EH (cell line): ENCODE data around the gene FUT2.
"Not testable (repeated sequence)": the region's sequence is repeated elsewhere in the genome, so short reads cannot be mapped to it uniquely, and the experiment has no call there.

ENCODE experiments used
- DNase-seq: peaks from one replicate; pipeline ENCODE4 v3.0.0-alpha.2; 2015; ENCODE audit warnings: low read depth

Gene FUT2

DNA sequence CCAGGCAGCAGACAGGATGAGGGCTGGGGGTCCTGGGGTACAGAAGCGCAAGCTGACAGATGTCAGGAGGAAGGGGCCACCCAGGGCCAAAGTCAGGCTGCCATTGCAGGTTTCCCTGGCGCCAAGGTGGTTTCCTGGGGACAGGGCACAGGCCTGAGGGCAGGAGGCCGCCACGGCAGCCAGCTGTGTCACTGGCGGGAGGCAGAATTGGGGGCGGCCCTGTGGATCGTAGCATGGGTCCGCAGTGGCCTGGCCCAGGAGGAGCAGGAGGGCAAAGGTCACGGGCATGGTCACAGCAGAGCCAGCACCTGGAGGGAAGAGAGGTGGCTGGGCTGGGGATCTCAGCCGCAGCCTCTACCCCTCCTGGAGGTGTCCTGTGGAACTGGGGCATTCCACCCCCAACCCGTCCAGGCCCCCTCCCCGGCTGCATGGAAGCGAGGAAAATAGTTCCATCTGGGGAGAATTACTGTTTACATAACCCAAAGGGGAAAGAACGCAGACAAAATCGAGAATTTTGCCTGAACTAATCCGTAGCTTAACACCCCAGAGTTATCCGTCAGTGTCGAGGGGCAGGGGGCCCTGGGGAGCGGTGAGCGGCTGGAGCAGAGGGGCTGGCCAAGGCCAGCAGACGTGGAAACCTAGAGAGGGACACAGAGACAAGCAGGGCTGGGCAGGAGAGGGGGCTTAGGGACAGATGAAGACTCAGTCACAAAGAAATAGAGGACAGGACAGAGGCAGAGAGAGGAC lies 24.9 kb upstream of the FUT2 start:
- no peak for DNase-seq

DNA sequence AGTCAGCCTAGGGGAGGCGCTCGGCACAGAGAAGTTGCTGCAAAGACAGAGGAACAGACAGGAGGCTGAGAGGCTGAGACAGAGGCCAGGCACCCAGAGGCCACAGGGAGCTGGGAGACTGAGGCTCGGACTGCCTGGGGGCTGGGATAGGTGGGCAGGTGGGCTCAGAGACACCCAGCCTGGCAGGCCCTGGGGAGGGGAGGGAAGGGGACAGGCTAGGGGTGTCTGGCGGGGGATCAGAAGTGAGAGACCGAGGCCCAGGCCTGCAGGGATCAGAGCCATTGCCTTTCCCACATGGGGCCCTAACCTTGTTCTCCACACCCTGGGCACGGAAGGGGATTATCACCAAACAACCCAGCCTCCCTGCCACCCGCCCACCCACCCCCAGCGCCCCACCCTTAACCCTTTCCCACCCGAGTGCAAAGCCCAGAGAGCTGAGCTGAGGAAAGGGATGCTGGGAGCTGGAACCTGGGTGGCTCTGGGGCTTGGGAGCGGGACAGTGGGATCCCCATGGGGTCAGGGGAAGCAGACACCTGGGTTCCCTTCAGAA lies 24.2 kb upstream of the FUT2 start:
- no peak for DNase-seq

DNA sequence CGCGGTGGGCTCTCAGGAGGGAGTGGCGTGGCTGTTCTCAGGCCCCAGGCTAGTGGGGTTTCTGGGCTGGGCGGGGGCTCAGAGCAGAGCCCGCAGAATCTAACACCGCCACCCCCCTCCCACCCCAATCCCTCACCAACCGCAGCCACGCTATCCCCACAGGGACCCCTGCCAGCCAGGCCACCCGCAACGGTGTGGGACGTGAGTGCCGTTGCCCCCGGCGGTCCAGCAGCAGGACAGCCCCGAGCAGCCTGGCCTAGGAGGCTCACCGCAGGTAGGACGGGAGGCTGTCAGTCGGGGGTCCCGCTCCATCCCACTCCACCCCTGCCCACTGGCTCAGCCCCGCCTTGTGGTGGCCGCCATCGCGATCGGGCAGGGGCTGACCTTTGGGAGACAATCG lies 22.8 kb upstream of the FUT2 start, which contains the start of gene NTN5:
Gene NTN5, minus strand, starts transcription at position 24 of the 400 bp plus-strand sequence. CDS start 2,031 bp downstream, outside the sequence.
- no peak for DNase-seq

DNA sequence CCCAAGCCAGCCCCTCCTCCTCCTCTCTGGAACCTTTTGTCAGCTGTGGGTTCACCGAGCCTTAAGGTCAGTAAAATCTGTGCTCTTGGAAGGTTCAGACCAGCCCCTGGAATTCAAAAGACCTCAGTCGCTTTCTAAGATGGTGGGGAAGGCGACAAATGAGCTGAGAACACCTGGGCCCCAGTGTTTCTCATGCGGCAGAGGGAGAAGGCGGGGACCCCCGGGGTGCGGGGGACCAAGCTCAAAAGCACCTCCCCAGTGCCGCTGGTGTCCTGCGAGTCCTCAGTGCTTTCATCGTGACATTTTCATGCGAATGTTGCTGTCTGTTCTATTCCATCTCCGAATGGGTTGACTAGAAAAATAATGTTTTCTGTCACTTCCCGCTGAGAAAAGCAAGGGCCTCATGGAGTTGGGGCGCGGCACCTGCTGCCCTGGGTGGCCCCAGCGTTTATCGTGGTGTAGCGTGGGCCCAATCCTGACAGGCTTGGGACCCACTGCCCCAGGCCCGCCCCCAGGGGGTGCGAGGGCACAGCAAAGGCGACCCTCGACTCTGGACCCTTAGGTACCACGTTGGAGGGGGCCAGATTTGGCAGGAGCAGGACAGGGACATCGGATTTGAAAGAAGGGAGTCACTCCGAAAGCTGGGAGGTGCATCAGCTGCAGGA lies 22.2 kb upstream of the FUT2 start:
- no peak for DNase-seq

DNA sequence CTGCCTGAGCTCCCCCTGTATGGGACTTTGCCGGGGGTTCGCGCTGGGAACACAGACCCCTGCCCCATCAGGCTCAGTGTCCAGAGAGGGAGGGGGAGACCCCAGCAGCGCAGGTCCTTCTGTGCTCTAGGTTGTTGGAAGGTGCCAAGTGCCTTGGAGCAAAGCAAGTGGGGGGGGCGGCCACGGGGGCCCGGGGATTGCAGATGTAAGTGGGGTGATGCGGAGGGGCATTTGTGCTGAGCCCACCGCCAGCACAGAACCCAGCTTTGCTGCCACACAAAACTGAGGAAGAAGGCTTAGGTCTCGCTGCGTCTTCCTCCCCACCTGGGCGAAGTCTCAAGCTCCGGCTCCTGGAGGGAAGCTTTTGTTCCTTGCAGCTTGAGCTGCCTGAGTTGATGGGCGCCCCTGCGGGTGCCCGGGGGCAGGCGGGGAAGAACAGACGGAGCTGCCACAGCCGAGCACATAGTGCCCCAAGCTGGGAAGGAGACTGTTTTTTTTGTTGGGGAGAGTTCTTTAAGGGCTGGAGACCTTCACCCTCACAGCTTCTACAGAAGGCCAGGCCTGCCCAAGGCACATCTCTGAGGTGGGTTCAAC lies 21.5 kb upstream of the FUT2 start:
- DNase-seq = no peak

DNA sequence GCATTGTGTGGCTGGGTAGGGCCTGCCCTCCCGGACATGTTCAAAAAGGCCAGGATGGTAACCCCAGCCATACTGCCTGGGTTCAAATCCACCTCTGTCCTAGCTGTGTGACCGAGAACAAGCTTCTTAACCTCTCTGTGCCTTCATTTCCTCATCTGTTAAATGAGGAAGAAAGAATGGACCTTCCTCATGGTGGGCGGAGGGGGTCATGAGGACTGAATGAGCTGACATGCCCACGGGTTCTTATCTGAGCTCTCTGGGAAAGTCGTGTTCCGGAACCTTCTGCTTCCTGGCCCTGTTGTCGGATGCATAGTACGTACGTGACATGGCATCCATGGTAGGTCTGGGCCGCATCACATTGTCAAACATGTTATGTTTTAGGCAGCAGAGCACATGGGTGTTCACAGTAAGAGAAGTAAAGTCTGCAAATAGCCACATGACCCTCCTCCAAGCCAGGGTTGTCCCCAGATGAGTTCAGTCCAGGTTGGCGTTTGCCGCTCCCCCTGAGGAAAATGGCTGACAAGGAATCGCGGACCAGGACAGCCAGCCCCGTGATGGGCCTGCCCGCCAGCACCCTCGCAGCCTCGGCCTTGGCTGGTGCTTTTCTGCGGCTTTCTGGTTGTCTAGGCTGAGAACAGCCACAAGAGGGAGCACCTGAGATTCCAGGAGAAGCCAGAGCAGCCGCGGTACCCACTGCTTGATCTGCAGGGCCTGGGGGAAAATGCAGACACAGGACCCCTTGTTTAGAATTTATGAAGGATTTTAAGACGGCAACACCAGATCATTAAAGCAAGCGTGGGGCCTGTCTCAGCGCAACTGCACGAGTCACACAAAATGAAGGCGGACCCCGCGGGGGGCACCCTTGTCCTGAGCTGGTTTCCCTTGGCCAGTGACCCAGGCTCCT lies 20.6 kb upstream of the FUT2 start:
- DNase-seq = peak; percentile 85

DNA sequence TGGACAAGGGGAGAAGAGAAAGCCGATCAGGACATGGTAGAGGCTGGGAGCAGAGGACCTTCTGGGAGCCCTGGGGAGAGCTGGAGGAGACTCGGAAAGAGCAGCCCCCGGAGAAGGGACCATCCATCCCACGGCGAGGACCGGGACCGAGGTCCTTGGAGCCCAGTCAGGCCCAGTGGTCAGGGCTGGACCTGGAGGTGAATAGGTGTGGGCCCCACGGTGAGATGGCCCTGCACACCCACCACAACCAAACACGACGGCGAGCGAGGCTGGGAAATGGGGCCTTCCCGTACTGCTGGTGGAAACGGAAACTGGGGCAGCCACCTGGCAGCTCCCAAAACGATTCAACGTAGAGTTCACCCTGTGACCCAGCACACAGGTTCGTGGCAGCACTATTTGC lies 19.3 kb upstream of the FUT2 start:
- no peak for DNase-seq

DNA sequence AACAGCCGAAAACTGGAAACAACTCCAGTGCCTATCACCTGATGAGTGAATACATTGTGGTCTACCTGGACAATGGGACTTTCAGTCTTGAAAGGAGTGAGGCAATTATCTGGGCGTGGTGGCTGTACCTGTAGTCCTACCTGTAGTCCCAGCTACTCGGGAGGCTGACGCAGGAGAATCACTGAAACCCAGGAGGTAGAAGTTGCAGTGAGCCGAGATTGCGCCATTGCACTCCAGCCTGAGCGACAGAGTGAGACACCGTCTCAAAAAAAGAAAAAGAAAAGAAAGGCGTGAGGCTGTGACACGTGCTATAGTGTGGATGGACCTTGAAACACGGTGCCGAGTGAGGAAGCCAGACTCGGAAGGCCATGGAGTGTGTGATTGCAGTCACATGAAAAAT lies 18.9 kb upstream of the FUT2 start:
- no peak for DNase-seq

DNA sequence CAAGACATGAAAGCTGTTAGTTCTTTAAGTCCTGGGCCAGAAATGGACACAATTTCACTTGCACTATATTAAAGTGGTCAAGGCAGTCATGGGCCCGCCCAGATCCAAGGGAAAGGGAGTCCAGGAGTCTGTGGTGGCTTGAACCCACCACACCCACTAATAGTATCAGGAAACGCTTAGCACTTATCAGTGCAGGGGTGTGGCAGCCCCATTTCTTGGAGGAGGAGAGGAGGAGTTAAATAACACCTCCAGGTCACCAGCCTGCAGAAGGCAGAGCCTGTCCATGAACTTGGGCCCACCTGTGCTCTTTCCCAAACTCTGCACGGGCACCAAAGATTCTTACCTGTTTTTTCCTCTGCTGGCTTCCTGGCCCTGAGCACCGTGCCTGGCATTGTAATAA lies 17.6 kb upstream of the FUT2 start:
- no peak for DNase-seq

DNA sequence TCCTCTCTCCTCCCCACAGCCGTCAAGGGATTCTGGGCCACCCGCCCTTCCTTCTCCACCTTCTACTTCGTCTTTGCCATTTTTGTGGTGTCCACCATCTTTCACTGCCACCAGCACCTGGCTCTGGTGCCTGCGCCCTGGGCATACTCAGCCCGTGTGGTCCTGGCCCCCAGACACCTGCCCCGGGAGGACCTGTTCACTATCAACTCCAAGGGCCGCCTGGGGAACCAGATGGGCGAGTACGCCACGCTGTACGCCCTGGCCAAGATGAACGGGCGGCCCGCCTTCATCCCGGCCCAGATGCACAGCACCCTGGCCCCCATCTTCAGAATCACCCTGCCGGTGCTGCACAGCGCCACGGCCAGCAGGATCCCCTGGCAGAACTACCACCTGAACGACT lies 15.8 kb upstream of the FUT2 start:
- DNase-seq = not testable (repeated sequence)

DNA sequence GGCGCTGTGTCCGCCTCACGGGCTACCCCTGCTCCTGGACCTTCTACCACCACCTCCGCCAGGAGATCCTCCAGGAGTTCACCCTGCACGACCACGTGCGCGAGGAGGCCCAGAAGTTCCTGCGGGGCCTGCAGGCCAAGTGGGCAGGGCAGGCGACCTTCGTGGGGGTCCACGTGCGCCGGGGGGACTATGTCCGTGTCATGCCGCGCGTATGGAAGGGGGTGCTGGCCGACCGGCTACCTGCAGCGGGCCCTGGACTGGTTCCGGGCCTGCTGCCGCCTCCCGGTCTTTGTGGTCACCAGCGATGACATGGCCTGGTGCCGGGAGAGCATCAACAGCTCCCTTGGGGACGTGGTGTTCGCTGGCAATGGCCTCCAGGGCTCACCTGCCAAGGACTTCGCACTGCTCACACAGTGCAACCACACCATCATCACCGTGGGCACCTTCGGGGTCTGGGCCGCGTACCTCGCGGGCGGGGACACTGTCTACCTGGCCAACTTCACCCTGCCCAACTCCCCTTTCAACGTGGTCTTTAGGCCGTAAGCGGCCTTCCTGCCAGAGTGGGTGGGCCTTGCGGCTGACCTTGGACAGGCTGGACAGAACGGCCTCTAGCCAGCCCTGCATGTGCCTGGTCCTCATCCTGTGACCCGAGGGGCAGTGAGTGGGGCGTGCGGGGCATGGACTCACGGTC lies 15.2 kb upstream of the FUT2 start:
- DNase-seq = no peak

DNA sequence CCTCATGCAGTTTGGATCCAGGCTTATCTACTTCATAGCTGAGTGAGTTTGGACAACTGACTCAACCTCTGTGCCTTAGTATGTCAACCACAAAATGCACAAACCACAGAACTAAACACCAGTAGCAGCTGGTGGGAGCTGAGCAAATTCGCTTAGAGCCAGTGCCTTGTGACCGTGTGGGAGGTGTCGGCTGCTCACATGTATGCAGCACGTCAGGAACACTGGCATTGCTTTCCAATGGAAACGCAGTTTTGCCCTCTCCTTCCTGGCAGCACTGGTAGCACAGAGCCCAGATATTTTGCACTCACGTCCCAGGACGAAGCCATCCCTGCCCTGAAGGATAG lies 14.7 kb upstream of the FUT2 start:
- DNase-seq = peak; percentile 40

DNA sequence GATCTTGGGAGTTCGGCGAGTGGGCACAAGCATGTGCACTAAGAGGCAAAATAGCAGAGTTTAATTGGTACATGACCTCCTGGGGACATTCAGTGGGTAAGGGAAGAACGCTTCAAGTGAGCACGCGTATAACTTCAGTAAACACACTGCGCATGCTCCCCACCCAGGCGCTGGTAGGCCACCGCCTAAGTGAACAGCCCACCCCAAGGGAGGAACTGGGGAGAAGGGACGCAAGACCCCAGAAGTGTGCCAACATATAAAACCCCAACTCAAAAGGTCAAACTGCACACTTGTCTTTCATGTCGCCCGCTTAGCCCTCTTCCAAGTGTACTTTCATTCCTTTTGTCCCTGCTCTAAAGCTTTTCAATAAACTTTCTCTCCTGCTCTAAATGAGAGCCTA lies 12.4 kb upstream of the FUT2 start:
- DNase-seq = peak; percentile 66

DNA sequence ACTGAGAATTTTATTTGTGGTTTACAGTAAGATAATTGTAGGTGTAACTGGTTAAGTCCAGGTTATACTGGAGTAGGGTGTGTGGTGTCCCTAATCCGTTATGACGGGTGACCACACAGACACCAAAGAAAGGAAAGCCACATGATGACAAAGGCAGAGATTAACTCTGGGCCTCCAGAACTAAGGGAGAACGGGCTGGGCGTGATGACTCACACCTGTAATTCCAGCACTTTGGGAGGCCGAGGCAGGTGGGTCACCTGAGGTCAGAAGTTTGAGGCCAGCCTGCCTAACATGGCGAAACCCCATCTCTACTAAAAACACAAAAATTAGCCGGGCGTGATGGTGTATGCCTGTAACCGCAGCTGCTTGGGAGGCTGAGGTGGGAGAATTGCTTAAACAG lies 10.2 kb upstream of the FUT2 start:
- no peak for DNase-seq

DNA sequence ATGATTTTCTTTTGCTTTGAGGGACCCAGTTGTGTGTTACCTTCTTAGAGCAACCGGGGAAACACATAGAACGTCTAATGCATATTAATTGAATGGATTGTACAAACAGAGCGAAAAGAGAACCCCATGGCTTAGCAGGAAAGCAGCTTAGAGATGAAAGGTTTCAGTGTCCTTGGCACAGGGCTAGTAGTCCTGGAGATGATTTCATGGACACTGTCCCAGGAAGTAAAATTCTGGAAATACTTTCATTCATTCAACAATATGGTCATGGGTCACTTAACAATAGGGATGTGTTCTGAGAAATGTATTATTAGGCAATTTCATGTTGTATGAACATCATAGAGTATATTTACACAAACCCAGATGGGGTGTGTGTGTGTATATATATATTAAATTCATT lies 9.7 kb upstream of the FUT2 start:
- DNase-seq = peak; percentile 20

DNA sequence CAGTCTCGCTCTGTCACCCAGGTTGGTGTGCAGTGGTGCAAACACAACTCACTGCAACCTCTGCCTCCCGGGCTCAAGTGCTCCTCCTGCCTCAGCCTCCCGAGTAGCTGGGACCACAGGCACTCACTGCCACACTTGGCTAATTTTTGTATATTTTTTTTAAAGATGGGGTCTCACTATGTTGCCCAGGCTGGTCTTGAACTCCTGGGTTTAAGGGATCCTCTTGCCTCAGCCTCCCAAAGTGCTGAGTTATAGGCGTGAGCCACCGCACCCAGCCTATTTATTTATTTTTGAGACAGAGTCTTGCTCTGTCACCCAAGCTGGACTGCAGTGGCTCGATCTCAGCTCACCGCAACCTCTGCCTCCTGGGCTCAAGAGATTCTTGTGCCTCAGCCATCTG lies 9.1 kb upstream of the FUT2 start:
- not testable (repeated sequence) for DNase-seq

DNA sequence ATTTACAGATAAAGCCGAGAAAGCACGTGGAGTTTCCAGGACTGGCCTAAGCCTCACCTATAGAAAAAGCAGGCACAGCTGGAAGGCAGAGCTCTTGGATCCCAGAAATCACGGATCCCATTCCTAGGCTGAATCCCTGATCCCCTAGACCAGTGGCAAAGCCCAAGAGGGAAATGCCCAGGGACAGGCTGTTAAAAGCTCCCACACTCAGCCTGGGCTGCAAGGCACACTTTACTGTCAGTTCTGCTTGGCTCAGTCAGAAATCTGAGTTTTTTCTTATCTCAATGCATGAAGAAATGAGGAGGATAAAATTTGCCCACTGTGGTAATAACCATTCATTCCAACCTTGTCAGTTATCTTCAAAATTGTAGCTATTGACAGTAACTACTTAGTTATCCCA lies 8.0 kb upstream of the FUT2 start:
- DNase-seq = no peak

DNA sequence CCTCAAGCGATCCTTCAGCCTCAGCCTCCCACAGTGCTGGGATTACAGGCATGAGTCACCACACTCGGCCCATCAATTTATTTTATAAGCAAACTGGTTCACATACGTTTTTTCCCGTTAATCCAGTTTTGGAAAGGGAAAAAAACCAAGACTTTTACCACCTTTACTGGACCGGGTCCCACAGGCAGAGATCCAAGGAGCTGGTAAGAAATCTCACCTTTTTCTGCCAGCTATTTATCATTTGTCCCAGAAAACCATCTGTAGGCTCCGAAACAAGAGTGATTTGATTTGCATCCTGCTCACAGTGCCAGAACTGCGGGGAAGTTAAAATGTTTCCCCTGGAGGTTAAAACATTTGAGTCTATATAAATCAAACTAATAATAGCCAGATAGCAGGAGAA lies 6.3 kb upstream of the FUT2 start:
- DNase-seq = no peak

DNA sequence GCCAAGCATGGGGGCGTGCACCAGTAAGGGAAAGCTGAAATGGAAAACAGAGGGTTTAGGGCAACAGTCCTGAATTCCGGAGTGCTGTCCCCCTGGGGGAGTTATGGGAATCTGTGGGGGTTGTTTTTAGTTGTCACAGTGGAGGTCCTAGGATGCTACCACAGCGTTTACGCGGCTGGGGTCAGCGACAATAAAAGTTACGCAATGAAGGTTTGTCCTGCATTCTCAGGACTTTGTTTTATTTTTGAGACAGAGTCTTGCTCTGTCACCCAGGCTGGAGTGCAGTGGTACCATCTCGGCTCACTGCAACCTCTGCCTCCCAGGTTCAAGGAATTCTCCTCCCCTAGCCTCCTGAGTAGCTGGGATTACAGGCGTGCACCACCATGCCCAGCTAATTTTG lies 2.1 kb upstream of the FUT2 start:
- DNase-seq = not testable (repeated sequence)

DNA sequence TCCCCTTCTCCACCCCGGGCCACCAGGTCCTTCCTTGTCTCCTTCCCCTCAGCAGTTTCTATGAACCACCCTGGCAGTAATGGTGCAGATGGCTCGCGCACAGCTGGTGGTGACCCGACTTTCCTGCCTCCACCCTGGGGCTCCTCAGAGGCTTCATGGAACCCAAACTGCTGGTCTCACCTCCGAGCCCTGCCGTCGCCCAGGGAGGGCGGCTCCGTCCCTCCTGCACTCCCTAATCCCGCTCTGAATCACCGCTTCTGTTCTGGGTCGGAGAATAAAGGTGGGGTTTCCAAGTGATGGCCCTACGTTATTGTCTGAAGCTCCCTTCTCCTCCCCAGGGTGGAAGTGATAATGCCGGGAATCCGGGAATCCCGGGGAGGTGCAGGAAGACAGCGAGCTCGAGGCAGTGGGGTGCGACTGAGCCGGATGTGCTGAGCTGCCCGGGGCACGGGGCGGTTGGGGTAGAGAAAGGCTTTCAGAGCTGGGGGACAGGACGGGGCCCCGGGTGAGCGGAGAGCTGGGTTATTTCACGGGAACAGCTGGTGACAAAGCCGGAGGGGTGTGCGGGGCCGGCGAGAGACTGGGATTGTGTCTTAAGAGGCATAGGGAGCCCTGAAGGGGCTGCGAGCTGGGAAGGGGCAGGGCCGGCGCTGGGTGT lies 711 bp downstream of the FUT2 start:
- peak; percentile 18 for DNase-seq

DNA sequence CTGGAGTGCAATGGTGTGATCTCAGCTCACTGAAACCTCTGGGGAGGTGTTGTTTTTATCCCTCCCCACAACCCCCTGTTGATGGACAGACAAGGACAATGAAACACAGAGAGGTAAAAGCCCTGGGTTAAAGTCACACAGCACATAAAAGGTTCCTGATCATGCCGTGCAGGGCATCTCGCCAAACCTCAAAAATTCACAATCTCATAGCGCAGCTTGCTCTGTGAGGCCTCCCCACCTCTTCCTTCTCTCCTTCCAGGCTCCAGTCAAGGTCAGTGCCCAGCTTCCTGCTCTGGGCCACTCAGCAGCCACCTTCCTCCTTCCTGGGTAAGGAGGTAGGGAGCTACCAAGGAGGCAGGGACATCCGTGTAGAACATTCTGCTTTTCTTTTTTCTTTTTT lies 2.3 kb downstream of the FUT2 start:
- peak; percentile 82 for DNase-seq
